ENCODE data around the gene SLC22A4. TPM values are rescaled to one million over a fixed set of nuclear protein-coding genes. Genes with fewer than 3 reads are reported as not detected.

SLC22A4 gene
- total RNA-seq, 1 experiment from 2014 or later: 0.72 TPM

- no peak overlapping the region for H2BK120ac ChIP-seq (ENCODE audit: low read depth, low read length, poor library complexity, severe bottlenecking)
- H3K18ac ChIP-seq (ENCODE audit: insufficient read length, low read depth, low read length): no peak overlapping the region
- H3K4me1 ChIP-seq (ENCODE audit: insufficient read depth, low read length): no peaks in the 10 kb centered on the region
- Mint-ChIP-seq H3K4me3 (no peak overlapping the region), H3K27me3 (ENCODE audit: low read depth) (no peaks in the 10 kb centered on the region), H3K4me1 (peaks cover 0 to 4% of the 10 kb centered on the region in 2 experiments; a peak in 2 of 4 replicates), H3K9me3 (no peaks in the 10 kb centered on the region; a peak in 1 of 5 replicates), H3K36me3 (ENCODE audit: insufficient read depth in 1 of 3, low read depth in 3 of 3) (no peaks in the 10 kb centered on the region), H3K27ac (no peak overlapping the region)
- H4K91ac ChIP-seq (ENCODE audit: insufficient read length, low read depth, low read length): no peak overlapping the region
- no peaks in the 10 kb centered on the region for H3K27me3 ChIP-seq (ENCODE audit: insufficient read depth, low read length)
- no peak overlapping the region for H2BK12ac ChIP-seq (ENCODE audit: insufficient read length, low read depth, low read length)
- H3K56ac ChIP-seq (ENCODE audit: insufficient read length, low read depth, low read length): no peak overlapping the region
- no peak overlapping the region for H3T11ph ChIP-seq (ENCODE audit: low read length)
- no peak overlapping the region for H3K9ac ChIP-seq (ENCODE audit: extremely low read depth, insufficient read length, low read length)
- H3K4me2 ChIP-seq (ENCODE audit: insufficient read depth, insufficient read length, low read length): no peak overlapping the region
- H3K23ac ChIP-seq (ENCODE audit: insufficient read length, low read depth, low read length): no peak overlapping the region
- DNase-seq: no peak
- no peak overlapping the region for H3K27ac ChIP-seq (ENCODE audit: insufficient read length, low read depth, low read length)
- H2AK5ac ChIP-seq (ENCODE audit: insufficient read length, low read length): no peak overlapping the region
- no peaks in the 10 kb centered on the region for H3K79me1 ChIP-seq (ENCODE audit: insufficient read depth, low read depth, low read length, poor library complexity, severe bottlenecking)
- no peak overlapping the region for H2BK5ac ChIP-seq (ENCODE audit: insufficient read length, low read length)
- H3K23me2 ChIP-seq (ENCODE audit: insufficient read length, low read depth, low read length, poor library complexity, severe bottlenecking): no peaks in the 10 kb centered on the region
- no peak overlapping the region for H3K4ac ChIP-seq (ENCODE audit: low read depth, low read length)
- no peaks in the 10 kb centered on the region for H4K20me1 ChIP-seq (ENCODE audit: control insufficient read depth, insufficient read depth, insufficient read length)
- H3K14ac ChIP-seq (ENCODE audit: insufficient read depth, low read length): no peak overlapping the region
- H2BK20ac ChIP-seq (ENCODE audit: low read depth, low read length, poor library complexity, severe bottlenecking): no peak overlapping the region
- H4K5ac ChIP-seq (ENCODE audit: insufficient read length, low read depth, low read length): no peak overlapping the region
- no peak for TF ChIP-seq CTCF (conservative IDR thresholded peaks at IDR 0.05)
- H3K79me2 ChIP-seq (ENCODE audit: insufficient read depth, low read length): no peaks in the 10 kb centered on the region
- no peaks in the 10 kb centered on the region for H3K9me3 ChIP-seq (ENCODE audit: control insufficient read depth, low read depth, low read length)
- no peak overlapping the region for H2AFZ ChIP-seq (ENCODE audit: low read length)
- H4K8ac ChIP-seq (replicated peaks; ENCODE audit: insufficient read length, low read depth, low read length): no peak overlapping the region
- WGBS (ENCODE audit: extremely low coverage, insufficient read length, low lambda C conversion rate): no CpG with 5 or more reads among the region's 4 CpGs
- H2BK15ac ChIP-seq (ENCODE audit: low read depth, low read length): no peak overlapping the region
Measured at GRCh38 chr5:132313366-132313765, 19.2 kb downstream of the SLC22A4 start.

Measured in H9 (cell line).